Suprapubic skin (tissue), 4 donors: ENCODE results near the gene WDFY2.
"Not testable (repeated sequence)": the region's sequence is repeated elsewhere in the genome, so short reads cannot be mapped to it uniquely, and the experiment has no call there.

ENCODE experiments used
- CTCF ChIP-seq, 2 donors: fragments of 200-600 bp in 1 of 2; fragments of 450-650 bp in 1 of 2; sonication (generic) in 1 of 2; IDR thresholded peaks; one replicate each; pipeline ENCODE4 v1.5.1; 2016 to 2019; ENCODE audit warnings: antibody characterized with exemption in 2 of 2, mild to moderate bottlenecking in 1 of 2, moderate library complexity in 1 of 2
- EP300 ChIP-seq: sonication (generic); formaldehyde crosslinking; IDR thresholded peaks from one replicate; pipeline ENCODE4 v1.6.1; 2017; ENCODE audit warnings: antibody characterized with exemption
- POLR2A ChIP-seq, 2 donors: fragments of 450-650 bp; IDR thresholded peaks; one replicate each; pipeline ENCODE4 v1.6.1; 2017; ENCODE audit warnings: antibody characterized with exemption in 2 of 2, mild to moderate bottlenecking in 2 of 2, moderate library complexity in 2 of 2
- POLR2AphosphoS5 ChIP-seq, 3 donors: sonication (generic); formaldehyde crosslinking; IDR thresholded peaks; one replicate each; pipeline ENCODE4 v1.6.1; 2017; ENCODE audit warnings: antibody characterized with exemption in 3 of 3

GRCh38 chr13:51569001-51569400, 15.3 kb upstream of the WDFY2 start:
- not testable (repeated sequence) for TF ChIP-seq CTCF (IDR thresholded peaks at IDR 0.05); POLR2A (IDR thresholded peaks at IDR 0.05); POLR2AphosphoS5 (IDR thresholded peaks at IDR 0.05); EP300
